ENCODE data around the gene MRPS18B. TPM values are rescaled to one million over a fixed set of nuclear protein-coding genes. Genes with fewer than 3 reads are reported as not detected.

Gene MRPS18B
- total and polyA plus RNA-seq, 2 of the 4 experiments (the other 2 are of a cell fraction): 51.2 to 82.3 TPM

GRCh38 chr6:30664994-30665767 is 47.5 kb downstream of the MRPS18B start:
- H2AK9ac ChIP-seq (replicated peaks; ENCODE audit: low read depth, low read length, poor library complexity): no peak overlapping the region
- H3K23ac ChIP-seq (ENCODE audit: low read depth, low read length): no peak overlapping the region
- no peak overlapping the region for H3K4ac ChIP-seq (ENCODE audit: low read depth, low read length)
- no peak overlapping the region for H4K5ac ChIP-seq (ENCODE audit: low read depth, low read length)
- H3K9ac ChIP-seq (ENCODE audit: low read depth, low read length): no peak overlapping the region
- no TSS peak for BruUV-seq (replicated peaks)
- H4K91ac ChIP-seq (ENCODE audit: insufficient read depth, low read depth, low read length): no peak overlapping the region
- H2BK20ac ChIP-seq (ENCODE audit: low read depth, low read length): no peak overlapping the region
- H3K9me3 ChIP-seq (ENCODE audit: control insufficient read depth, insufficient read depth, low read length): no peaks in the 10 kb centered on the region
- TF ChIP-seq BHLHE40 (IDR thresholded peaks at IDR 0.05; ENCODE audit: low read depth, low read length) (no peak), RFX5 (IDR thresholded peaks at IDR 0.05; ENCODE audit: low read depth, low read length) (no peak), ELK1 (IDR thresholded peaks at IDR 0.05; ENCODE audit: borderline replicate concordance, low read depth, low read length) (no peak), CEBPB (IDR thresholded peaks at IDR 0.05; ENCODE audit: low read depth, low read length) (no peak), SMC3 (IDR thresholded peaks at IDR 0.05; ENCODE audit: low read depth, low read length) (no peak)
- TF ChIP-seq, protein P1, sequence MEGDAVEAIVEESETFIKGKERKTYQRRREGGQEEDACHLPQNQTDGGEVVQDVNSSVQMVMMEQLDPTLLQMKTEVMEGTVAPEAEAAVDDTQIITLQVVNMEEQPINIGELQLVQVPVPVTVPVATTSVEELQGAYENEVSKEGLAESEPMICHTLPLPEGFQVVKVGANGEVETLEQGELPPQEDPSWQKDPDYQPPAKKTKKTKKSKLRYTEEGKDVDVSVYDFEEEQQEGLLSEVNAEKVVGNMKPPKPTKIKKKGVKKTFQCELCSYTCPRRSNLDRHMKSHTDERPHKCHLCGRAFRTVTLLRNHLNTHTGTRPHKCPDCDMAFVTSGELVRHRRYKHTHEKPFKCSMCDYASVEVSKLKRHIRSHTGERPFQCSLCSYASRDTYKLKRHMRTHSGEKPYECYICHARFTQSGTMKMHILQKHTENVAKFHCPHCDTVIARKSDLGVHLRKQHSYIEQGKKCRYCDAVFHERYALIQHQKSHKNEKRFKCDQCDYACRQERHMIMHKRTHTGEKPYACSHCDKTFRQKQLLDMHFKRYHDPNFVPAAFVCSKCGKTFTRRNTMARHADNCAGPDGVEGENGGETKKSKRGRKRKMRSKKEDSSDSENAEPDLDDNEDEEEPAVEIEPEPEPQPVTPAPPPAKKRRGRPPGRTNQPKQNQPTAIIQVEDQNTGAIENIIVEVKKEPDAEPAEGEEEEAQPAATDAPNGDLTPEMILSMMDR (conservative IDR thresholded peaks at IDR 0.05; ENCODE audit: low read depth, low read length): no peak
- H2BK15ac ChIP-seq (ENCODE audit: low read depth, low read length): no peak overlapping the region
- dilution Hi-C loops (cut with HindIII; ENCODE audit: low sequenced_read_pairs, unreplicated experiment) (no loop called here), in situ Hi-C loops (cut with MboI; ENCODE audit: low sequenced_read_pairs) (no loop called here), intact Hi-C loops (cut with micrococcal nuclease) (no loop called here)
- ATAC-seq (ENCODE audit: low read depth) (no peak), DNase-seq (no peak)
- H3K27ac ChIP-seq (ENCODE audit: insufficient read depth, low read length): no peak overlapping the region
- peaks cover 6 to 13% of the 10 kb centered on the region in 2 experiments; a peak in 1 of 4 replicates for H3K79me1 ChIP-seq (ENCODE audit: low read depth in 1 of 2, low read length in 2 of 2)
- no peak overlapping the region for H2AK5ac ChIP-seq (ENCODE audit: low read depth, low read length)
- no peak overlapping the region for H3K14ac ChIP-seq (replicated peaks; ENCODE audit: low read depth, low read length)
- H3K9me1 ChIP-seq (ENCODE audit: insufficient read depth, low read length): no peaks in the 10 kb centered on the region
- H2BK120ac ChIP-seq (ENCODE audit: low read depth, low read length): no peak overlapping the region
- H3K4me1 ChIP-seq (ENCODE audit: control insufficient read depth, insufficient read depth, low read length): no peaks in the 10 kb centered on the region
- no peaks in the 10 kb centered on the region for H3K27me3 ChIP-seq (ENCODE audit: control insufficient read depth, insufficient read depth, low read length)
- H3K56ac ChIP-seq (ENCODE audit: extremely low read depth, insufficient read depth, low read length): no peak overlapping the region
- WGBS, 2 experiments (ENCODE audit: extremely low coverage in 2 of 2, insufficient read length in 1 of 2): 97% methylated on average over 13 of the region's 34 CpGs; no CpG with 5 or more reads in 1 of the 2 experiments
- POLR2A ChIA-PET (ENCODE audit: unreplicated experiment): interaction anchor here (0.5 kb wide), 1 partner anchor 48 kb away, joined by 5 read pairs; the partner anchor contains the start of gene MRPS18B
- CTCF ChIA-PET: no interaction called here
- no peak overlapping the region for H3K4me2 ChIP-seq (ENCODE audit: low read depth, low read length)
- H3K18ac ChIP-seq (ENCODE audit: low read depth, low read length): no peak overlapping the region
- H2BK5ac ChIP-seq (ENCODE audit: low read depth, low read length, poor library complexity, severe bottlenecking): no peak overlapping the region
- peaks cover 60% of the 10 kb centered on the region for H3K36me3 ChIP-seq (ENCODE audit: control insufficient read depth, insufficient read depth, low read length)
- no peak overlapping the region for H4K8ac ChIP-seq (ENCODE audit: low read depth in 2 of 2, low read length in 2 of 2)
- H4K20me1 ChIP-seq (ENCODE audit: insufficient read depth, low read length): no peaks in the 10 kb centered on the region
- H2AFZ ChIP-seq (replicated peaks; ENCODE audit: low read length, poor library complexity): no peak overlapping the region
- H3K4me3 ChIP-seq (ENCODE audit: insufficient read depth, low read depth, low read length): no peak overlapping the region

All from IMR-90 (cell line).